HG02938 (cell line): ENCODE measurements around the gene TBXAS1.
A peak's percentile ranks its signal among the peaks of the same experiment; 100 is the strongest.

Experiments used
- ATAC-seq: cut with Tn5 transposase; IDR thresholded peaks from one replicate; pipeline ENCODE4 v1.9.1; 2021; ENCODE audit warnings: mild to moderate bottlenecking, moderate library complexity; ENCODE audit not compliant: unreplicated experiment

The TBXAS1 gene

DNA sequence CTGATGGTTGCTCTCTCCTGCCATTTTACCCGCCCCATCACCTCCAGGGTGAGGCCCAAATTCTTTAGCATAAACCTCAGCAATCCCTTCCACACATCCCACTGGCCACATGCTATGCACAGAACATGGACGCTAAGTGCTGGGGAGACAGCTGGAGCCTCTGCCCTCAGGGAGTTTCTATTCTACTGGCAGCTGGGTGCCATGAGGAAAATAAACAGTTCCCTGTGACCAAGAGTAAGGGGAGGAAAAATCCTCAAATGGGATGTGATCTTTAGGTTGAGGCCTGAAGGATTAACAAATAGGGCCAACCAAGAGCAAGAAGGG, 232.5 kb downstream of the TBXAS1 start:
- no peak for ATAC-seq

DNA sequence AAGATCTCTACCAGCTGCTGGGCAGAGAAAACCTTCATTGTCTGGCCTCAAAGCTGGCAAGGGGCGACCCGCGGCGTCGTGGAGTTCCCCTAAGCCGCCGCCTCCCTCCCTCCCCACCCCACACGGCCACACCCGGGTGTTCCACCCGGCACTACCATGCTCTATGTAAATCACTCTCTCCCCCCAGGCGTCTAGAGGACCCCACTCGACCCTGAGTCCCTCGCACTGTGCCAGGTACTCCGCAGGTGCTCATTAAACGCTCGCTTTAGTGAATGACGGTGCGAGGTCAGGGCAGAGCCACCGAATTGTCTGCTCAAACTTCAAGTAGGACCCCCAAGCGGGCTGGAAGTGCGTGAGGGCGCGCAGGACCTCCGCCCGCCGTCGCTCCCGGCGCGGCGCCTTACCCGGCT, 233.1 kb downstream of the TBXAS1 start:
- peak; percentile 25 for ATAC-seq

DNA sequence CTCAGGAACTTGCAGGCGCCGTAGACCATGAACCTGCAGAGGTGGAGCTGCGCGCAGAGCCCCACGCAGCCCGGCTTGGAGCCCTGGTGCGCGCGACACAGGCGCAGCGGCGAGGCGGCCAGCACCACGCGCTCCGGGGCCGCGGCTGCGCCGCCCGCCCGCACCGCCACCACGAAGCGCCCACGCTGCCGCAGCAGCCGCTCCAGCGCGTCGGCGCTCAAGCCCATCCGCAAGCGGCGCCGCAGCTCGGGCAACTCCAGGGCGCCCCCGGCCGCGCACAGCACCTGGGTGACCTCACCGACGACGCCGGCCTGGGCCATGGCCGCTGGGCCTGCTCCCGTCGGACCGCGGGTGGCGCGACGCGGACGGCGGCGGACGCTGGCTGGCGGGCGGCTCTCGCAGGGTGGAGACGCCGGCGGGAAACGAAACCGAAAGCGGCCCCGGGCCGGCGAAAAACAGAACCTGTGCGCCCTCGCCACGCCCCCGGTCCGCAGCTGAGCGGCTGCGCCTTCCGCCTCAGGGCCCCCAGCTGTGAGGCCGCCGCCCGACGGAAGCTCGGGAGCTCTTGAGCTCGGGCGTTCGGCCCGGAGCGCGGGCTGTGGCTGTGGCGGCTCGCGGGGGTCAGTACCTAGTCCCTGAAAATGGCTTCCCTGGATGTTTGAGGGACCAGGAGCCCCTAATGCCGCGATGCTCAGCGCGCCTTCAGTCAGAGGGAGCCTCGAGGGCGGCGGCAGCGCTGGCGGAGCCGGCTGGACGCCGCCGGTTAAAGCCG, 233.7 kb downstream of the TBXAS1 start, which contains the start of gene PARP12:
Gene PARP12, minus strand, starts transcription at position 424 of the 772 bp plus-strand sequence. Its CDS starts 104 bp downstream, at position 320.
- peak; percentile 84 for ATAC-seq

DNA sequence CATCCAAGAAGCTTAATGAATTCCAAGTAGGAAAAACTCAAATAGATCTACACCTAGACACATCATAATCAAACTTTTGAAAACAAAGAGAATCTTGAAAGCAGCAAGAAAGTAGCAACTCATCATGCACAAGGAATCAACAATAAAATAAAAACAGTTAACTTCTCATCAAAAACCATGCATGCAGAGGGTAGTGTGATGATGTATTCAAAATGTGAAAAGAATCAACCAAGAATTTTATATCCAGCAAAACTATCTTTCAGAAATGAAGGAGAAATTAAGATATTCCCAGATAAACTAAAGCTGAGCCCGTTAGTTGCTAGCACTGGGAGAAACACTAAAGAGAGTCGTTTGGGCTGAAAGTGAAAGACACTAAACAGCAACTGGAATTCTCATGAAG, 238.0 kb downstream of the TBXAS1 start:
- ATAC-seq = no peak

DNA sequence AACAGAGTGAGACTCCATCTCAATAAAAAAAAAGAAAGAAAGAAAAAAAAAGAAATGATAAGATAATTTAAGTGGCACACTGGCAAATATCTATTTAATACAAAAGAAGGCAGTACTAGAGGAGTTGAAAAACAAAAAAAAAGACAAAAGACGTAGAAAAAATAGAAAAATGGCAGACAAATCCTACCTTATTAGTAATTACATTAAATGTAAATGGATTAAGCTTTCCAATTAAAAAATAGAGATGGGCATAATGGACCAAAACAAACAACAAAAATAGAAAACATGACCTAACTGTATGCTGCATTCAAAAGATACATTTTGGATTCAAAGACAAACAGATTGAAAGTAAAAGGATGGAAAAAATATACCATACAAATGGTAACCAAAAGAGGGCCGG, 239.0 kb downstream of the TBXAS1 start:
- ATAC-seq = no peak

DNA sequence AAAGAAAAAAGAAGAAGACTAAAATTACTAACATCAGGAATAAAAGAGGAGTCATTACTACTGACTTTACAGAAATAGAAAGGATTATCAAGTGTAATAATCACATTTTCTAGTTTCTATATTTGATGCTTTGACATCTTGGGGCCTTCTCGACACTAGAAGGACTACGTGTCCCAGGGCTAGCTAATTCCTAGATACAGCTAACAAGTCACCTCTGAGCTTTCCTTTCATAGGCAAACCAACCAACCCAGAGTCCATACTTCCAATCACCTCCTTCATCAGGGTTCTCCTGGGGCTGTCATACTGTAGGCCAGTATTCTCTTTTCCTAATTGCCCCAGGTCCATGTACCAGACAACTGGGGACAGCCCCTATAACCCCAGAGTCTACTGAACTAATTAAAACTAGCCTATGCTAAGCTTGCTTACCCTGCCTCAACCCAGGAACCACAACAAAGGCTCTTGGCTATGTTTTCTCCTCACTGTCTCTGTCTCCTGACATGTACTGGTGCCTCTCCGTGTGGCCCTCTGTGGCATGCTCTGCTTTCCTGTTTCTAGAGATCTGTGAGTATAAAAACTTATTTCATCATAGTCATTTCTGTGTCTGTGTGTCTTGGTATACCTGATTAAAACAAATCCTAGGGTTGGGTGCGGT, 240.4 kb downstream of the TBXAS1 start:
- no peak for ATAC-seq
